OCI-LY1 (cell line): Measurements from ENCODE around the gene FRMD5.
"Not testable (repeated sequence)": the region's sequence is repeated elsewhere in the genome, so short reads cannot be mapped to it uniquely, and the experiment has no call there.

Experiments
- CTCF ChIP-seq: fragments of 200-600 bp; sonication (generic), shearing (Covaris generic); IDR thresholded peaks from 2 replicates; pipeline ENCODE4 v1.5.1; 2017; ENCODE audit warnings: mild to moderate bottlenecking, antibody characterized with exemption, low read length, moderate library complexity, mixed read lengths
- EZH2 ChIP-seq: fragments of 200-600 bp; sonication (generic), shearing (Covaris generic); IDR thresholded peaks from 2 replicates; pipeline ENCODE4 v1.8.0; 2017; ENCODE audit warnings: borderline replicate concordance, mixed run types, mild to moderate bottlenecking, antibody characterized with exemption, low read length, moderate library complexity, mixed read lengths

- not testable (repeated sequence) for TF ChIP-seq EZH2, CTCF
Observed at GRCh38 chr15:43866636-43867035, 328.4 kb downstream of the FRMD5 start.
